Measurements from ENCODE around the gene NPAS3.

Gene NPAS3

GRCh38 chr14:32906672-32907071, 32.0 kb upstream of the NPAS3 start:
- Mint-ChIP-seq H3K4me1 (no peaks in the 10 kb centered on the region), H3K9me3 (no peaks in the 10 kb centered on the region), H3K27ac (no peak overlapping the region), H3K4me3 (no peak overlapping the region), H3K36me3 (ENCODE audit: low read depth) (no peaks in the 10 kb centered on the region), H3K27me3 (ENCODE audit: low read depth) (no peaks in the 10 kb centered on the region)
- TF ChIP-seq CTCF (IDR thresholded peaks at IDR 0.05; ENCODE audit: unreplicated experiment in 3 of 3) = no peak

GRCh38 chr14:32908196-32909084, 30.2 kb upstream of the NPAS3 start:
- Mint-ChIP-seq H3K27ac (no peak overlapping the region), H3K9me3 (no peaks in the 10 kb centered on the region), H3K4me1 (no peaks in the 10 kb centered on the region), H3K4me3 (no peak overlapping the region), H3K36me3 (ENCODE audit: low read depth) (no peaks in the 10 kb centered on the region), H3K27me3 (ENCODE audit: low read depth) (no peaks in the 10 kb centered on the region)
- TF ChIP-seq CTCF (IDR thresholded peaks at IDR 0.05; ENCODE audit: unreplicated experiment in 3 of 3) = no peak

GRCh38 chr14:32913725-32914124, 25.0 kb upstream of the NPAS3 start:
- peak in 1 of 3 experiments; percentile 15 for TF ChIP-seq CTCF (IDR thresholded peaks at IDR 0.05; ENCODE audit: unreplicated experiment in 3 of 3)
- no peak overlapping the region for H3K27ac Mint-ChIP-seq
- H3K27me3 Mint-ChIP-seq (ENCODE audit: low read depth) = peaks cover 4% of the 10 kb centered on the region
- H3K36me3 Mint-ChIP-seq (ENCODE audit: low read depth) = no peaks in the 10 kb centered on the region
- no peak overlapping the region for H3K4me3 Mint-ChIP-seq
- no peaks in the 10 kb centered on the region for H3K9me3 Mint-ChIP-seq
- H3K4me1 Mint-ChIP-seq = no peaks in the 10 kb centered on the region

- H3K36me3 Mint-ChIP-seq (ENCODE audit: low read depth) = no peaks in the 10 kb centered on the region
- no peak overlapping the region for H3K4me3 Mint-ChIP-seq
- peaks cover 4% of the 10 kb centered on the region for H3K27me3 Mint-ChIP-seq (ENCODE audit: low read depth)
- H3K9me3 Mint-ChIP-seq = no peaks in the 10 kb centered on the region
- no peak overlapping the region for H3K27ac Mint-ChIP-seq
- TF ChIP-seq CTCF (IDR thresholded peaks at IDR 0.05; ENCODE audit: unreplicated experiment in 3 of 3) = no peak
- H3K4me1 Mint-ChIP-seq = no peaks in the 10 kb centered on the region
Measured at GRCh38 chr14:32914391-32914790, 24.3 kb upstream of the NPAS3 start.

GRCh38 chr14:32920696-32921276, 17.9 kb upstream of the NPAS3 start:
- no peaks in the 10 kb centered on the region for H3K36me3 Mint-ChIP-seq (ENCODE audit: low read depth)
- H3K4me1 Mint-ChIP-seq = no peaks in the 10 kb centered on the region
- no peak for TF ChIP-seq CTCF (IDR thresholded peaks at IDR 0.05; ENCODE audit: unreplicated experiment in 3 of 3)
- no peak overlapping the region for H3K4me3 Mint-ChIP-seq
- peaks cover 4% of the 10 kb centered on the region for H3K27me3 Mint-ChIP-seq (ENCODE audit: low read depth)
- H3K27ac Mint-ChIP-seq = no peak overlapping the region
- H3K9me3 Mint-ChIP-seq = no peaks in the 10 kb centered on the region

Measured in nephron (organoid).